Measurements from ENCODE around the gene DACH1.
A peak's percentile ranks its signal among the peaks of the same experiment; 100 is the strongest.

Gene DACH1

GRCh38 chr13:71869274-71869673 is 2.3 kb upstream of the DACH1 start:
- TF ChIP-seq, protein P1, sequence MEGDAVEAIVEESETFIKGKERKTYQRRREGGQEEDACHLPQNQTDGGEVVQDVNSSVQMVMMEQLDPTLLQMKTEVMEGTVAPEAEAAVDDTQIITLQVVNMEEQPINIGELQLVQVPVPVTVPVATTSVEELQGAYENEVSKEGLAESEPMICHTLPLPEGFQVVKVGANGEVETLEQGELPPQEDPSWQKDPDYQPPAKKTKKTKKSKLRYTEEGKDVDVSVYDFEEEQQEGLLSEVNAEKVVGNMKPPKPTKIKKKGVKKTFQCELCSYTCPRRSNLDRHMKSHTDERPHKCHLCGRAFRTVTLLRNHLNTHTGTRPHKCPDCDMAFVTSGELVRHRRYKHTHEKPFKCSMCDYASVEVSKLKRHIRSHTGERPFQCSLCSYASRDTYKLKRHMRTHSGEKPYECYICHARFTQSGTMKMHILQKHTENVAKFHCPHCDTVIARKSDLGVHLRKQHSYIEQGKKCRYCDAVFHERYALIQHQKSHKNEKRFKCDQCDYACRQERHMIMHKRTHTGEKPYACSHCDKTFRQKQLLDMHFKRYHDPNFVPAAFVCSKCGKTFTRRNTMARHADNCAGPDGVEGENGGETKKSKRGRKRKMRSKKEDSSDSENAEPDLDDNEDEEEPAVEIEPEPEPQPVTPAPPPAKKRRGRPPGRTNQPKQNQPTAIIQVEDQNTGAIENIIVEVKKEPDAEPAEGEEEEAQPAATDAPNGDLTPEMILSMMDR (IDR thresholded peaks at IDR 0.05; ENCODE audit: low read length, missing control alignments), result no peak
- no peak overlapping the region for H3K4me3 ChIP-seq (replicated peaks; ENCODE audit: low read depth, low read length)
- DNase-seq (ENCODE audit: low read depth), result no peak

DNA sequence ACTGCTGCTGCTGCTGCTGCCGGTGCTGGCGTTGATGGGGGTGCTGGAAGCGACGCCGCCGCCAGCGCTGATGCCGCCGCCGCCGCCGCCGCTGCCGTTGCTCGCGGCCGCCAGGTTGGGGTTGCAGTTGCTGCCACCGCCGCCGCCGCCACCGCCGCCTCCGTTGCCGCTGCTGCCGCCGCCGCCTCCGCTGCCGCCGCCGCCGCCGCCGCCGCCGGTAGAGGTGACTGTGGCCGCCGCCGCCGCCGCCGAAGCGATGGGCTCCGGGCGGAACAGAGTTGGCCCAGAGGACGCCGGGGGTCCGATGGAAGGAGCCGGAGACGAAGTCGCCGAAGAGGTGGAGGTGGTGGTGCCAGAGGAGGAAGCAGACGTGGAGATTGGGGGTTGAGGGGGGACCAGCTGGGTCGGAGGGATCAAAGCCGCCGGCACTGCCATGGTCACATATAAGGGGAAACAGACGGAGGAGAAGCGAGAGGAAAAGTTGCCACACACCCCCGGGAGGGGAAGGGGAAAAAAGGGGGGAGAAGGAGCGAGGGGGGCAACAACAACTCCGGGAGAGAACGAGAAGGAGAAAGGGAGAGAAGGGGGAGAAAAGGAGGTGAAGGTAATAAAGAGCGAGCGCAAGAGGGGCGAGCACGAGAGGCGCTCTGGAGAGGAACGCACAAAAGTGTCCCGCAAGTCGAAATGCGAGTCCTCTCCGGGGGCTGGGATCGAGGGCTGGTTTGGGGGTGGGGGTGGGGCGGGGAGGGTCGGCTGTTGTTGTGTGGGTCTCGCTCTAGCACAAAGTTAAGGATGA is 471 bp downstream of the DACH1 start:
- DNase-seq (ENCODE audit: low read depth), result no peak
- TF ChIP-seq, protein P1 (IDR thresholded peaks at IDR 0.05; ENCODE audit: low read length, missing control alignments), result no peak
- H3K4me3 ChIP-seq (replicated peaks; ENCODE audit: low read depth, low read length), result peak overlapping the region; percentile 62

GRCh38 chr13:71865874-71866334 is 1.1 kb downstream of the DACH1 start:
- no peak for DNase-seq (ENCODE audit: low read depth)
- peak overlapping the region; percentile 51 for H3K4me3 ChIP-seq (replicated peaks; ENCODE audit: low read depth, low read length)
- TF ChIP-seq, protein P1 (IDR thresholded peaks at IDR 0.05; ENCODE audit: low read length, missing control alignments), result no peak

GRCh38 chr13:71864986-71865873 is 1.8 kb downstream of the DACH1 start:
- H3K4me3 ChIP-seq (replicated peaks; ENCODE audit: low read depth, low read length), result peak overlapping the region; percentile 51
- TF ChIP-seq, protein P1 (IDR thresholded peaks at IDR 0.05; ENCODE audit: low read length, missing control alignments), result no peak
- DNase-seq (ENCODE audit: low read depth), result no peak

DNA sequence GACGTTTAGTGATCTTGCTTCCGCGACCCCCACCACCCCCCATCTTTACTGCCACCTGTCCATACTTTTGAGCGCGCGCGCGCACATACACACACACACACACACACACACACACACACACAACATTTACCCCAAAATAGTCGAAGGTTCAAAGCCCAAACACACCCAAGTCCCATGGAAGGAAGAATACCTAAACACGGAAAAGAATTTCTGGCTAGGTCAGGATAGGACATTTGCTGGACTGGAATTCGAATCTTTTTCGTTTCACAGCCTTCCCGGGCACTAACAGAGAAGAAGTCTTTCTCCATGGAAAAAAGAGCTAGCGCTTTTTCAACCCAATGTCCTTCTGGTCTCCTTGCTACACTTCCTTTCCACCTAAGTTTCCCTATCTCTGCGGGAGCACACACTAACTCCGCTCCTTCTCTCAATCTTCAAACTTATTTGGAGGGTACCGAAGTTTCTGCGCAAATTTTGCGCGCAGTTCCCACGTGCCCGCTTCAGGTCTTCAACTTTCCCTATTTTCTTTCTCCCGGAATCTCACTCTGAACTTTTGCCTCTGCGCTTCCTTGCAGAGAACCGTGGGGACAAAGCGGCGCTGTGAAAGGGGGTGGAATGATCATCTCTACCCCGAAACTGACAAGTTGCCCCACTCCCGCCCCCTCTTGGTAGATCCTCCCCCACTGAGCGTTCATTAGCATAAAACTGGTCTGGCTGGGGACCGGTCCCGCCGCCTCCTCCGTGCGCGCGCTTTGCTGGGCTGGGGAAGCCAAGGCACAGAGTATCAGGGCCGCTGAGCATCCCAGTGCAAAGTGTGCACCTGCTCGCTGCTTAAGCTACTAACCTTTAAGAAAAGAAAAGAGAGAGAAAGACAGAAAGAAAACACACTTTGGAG is 2.7 kb downstream of the DACH1 start:
- TF ChIP-seq, protein P1 (IDR thresholded peaks at IDR 0.05; ENCODE audit: low read length, missing control alignments), result no peak
- peak overlapping the region; percentile 51 for H3K4me3 ChIP-seq (replicated peaks; ENCODE audit: low read depth, low read length)
- no peak for DNase-seq (ENCODE audit: low read depth)

- no peak overlapping the region for H3K4me3 ChIP-seq (replicated peaks; ENCODE audit: low read depth, low read length)
- TF ChIP-seq, protein P1 (IDR thresholded peaks at IDR 0.05; ENCODE audit: low read length, missing control alignments), result no peak
- DNase-seq (ENCODE audit: low read depth), result no peak
These were observed 3.6 kb downstream of the DACH1 start for GRCh38 chr13:71863254-71863865.

Measured in fibroblast of pulmonary artery (primary cell).